Endothelial cell (in vitro differentiated cells): ENCODE data around the gene CTBP2. TPM values are rescaled to one million over a fixed set of nuclear protein-coding genes. Genes with fewer than 3 reads are reported as not detected.
"Not testable (repeated sequence)": the region's sequence is repeated elsewhere in the genome, so short reads cannot be mapped to it uniquely, and the experiment has no call there.

ENCODE experiments used
- DNase-seq: peaks from one replicate; pipeline ENCODE4 v3.0.0; 2021; ENCODE audit warnings: low spot score
- H3K27ac Mint-ChIP-seq: one replicate; pipeline ENCODE4 v1.8.0; 2021; ENCODE audit warnings: mixed read lengths, inconsistent platforms; ENCODE audit not compliant: unreplicated experiment
- H3K27me3 Mint-ChIP-seq: one replicate; pipeline ENCODE4 v1.8.0; 2021; ENCODE audit warnings: mild to moderate bottlenecking, moderate library complexity, mixed read lengths, inconsistent platforms; ENCODE audit not compliant: unreplicated experiment
- H3K36me3 Mint-ChIP-seq: one replicate; pipeline ENCODE4 v1.8.0; 2021; ENCODE audit warnings: mild to moderate bottlenecking, low read depth, mixed read lengths, inconsistent platforms; ENCODE audit not compliant: unreplicated experiment
- H3K4me1 Mint-ChIP-seq: one replicate; pipeline ENCODE4 v1.8.0; 2021; ENCODE audit warnings: mild to moderate bottlenecking, mixed read lengths, inconsistent platforms; ENCODE audit not compliant: unreplicated experiment
- H3K4me3 Mint-ChIP-seq: one replicate; pipeline ENCODE4 v1.8.0; 2021; ENCODE audit warnings: mild to moderate bottlenecking, mixed read lengths, inconsistent platforms; ENCODE audit not compliant: unreplicated experiment
- H3K9me3 Mint-ChIP-seq: one replicate; pipeline ENCODE4 v1.8.0; 2021; ENCODE audit warnings: mixed read lengths, inconsistent platforms; ENCODE audit not compliant: unreplicated experiment
- CTCF ChIP-seq: fragments of 200-600 bp; sonication (generic); IDR thresholded peaks from one replicate; pipeline ENCODE4 v1.5.0; 2021; ENCODE audit warnings: antibody characterized with exemption; ENCODE audit not compliant: unreplicated experiment
- total RNA-seq: library from RNA; stranded (reverse); fragmentation: NEBNext Ultra II Directional; extraction: Animal tissue kit (Norgen Biotek cat#: 25700); gene quantifications from one replicate; pipeline ENCODE4 v1.2.1, GENCODE V29; 2021; ENCODE audit not compliant: unreplicated experiment

CTBP2 gene
- total RNA-seq, 1 donor from 2014 or later, result 145 TPM

DNA sequence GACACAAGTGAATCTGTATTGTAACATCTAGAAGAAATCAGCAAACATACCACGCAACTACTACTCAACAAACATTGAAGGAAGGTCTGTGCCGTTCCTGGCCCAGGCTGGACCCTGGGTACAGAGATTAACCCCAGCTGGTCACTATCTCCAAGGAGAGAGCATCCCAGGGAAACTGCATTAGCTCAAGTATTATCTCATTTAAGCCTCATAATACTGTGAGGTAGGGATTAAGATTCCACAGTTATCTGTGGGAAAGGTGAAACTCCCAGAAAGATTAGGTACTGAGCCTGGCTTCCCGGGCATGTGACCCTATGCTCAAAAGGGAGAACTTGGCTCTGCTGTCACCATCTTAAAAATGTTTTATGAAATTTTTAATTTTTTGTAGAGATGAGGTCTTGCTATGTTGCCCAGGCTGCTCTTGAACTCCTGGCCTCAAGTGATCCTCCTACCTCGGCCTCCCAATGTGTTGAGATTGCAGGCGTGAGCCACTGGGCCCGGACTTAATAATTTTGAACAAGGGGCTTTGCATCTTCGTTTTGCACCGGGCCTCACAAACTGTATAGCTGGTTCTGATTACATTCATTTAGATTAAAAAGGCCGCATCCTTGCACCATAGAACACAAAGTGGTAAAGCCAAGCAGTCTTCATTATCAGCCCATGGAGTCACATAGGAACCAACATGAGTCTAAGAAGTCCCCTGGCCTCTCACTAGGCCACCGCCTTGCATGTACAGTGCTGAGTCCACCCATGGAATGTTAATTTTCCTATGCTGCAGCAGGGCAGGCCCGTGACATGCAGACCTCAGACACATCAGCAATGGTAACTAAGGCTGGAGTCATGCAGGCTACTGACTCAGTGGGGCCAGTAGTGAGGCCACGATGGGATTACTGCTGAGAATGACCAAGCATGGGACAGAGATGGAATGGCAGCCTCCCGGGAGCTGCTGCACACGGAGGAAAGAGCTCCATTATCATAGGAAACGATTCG is 5.5 kb upstream of the CTBP2 start:
- peaks cover 5% of the 10 kb centered on the region for H3K4me1 Mint-ChIP-seq
- no peak for DNase-seq
- no peaks in the 10 kb centered on the region for H3K9me3 Mint-ChIP-seq
- H3K4me3 Mint-ChIP-seq, result no peak overlapping the region
- no peak overlapping the region for H3K27ac Mint-ChIP-seq
- peaks cover 4% of the 10 kb centered on the region for H3K36me3 Mint-ChIP-seq
- TF ChIP-seq CTCF, result no peak
- H3K27me3 Mint-ChIP-seq, result peaks cover 9% of the 10 kb centered on the region

DNA sequence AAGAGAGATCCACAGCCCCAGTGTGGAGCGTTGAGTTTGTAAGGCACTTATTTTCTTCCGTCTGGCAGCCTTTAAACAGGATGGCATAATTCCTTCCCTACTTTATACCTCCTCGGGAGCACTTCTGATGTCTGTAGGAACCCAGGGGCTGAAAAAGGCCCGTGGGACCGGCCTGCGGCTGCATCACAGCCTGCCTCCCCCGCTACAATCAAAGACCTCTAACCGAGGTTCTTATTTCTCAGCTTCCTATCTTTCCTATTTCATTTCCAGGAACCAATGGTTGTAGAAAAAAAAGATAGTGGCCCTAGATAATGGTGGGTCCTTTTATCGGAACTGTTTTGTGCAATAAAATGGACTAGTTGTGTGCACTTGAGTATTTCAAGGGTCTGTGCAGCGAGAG is 4.1 kb upstream of the CTBP2 start:
- Mint-ChIP-seq H3K27me3 (peaks cover 11% of the 10 kb centered on the region), H3K4me3 (no peak overlapping the region), H3K27ac (no peak overlapping the region)

DNA sequence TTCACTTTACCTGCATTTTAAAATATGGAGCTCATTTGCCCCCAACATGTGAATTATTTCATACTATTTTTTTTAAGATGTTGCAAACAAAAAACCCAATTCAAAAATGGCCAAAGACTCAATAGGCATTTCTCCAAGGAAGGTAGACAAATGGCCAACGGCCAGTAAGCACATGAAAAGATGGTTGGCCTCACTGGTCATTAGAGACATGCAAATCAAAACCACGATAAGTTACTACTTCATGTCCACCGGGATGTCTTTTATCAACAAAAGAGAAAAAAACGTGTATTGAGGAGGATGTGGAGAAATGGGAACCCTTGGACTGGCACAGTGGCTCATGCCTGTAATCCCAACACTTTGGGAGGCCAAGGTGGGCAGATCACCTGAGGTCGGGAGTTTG is 3.4 kb upstream of the CTBP2 start:
- Mint-ChIP-seq H3K27me3 (peaks cover 11% of the 10 kb centered on the region), H3K4me3 (no peak overlapping the region), H3K4me1 (peaks cover 5% of the 10 kb centered on the region), H3K27ac (no peak overlapping the region), H3K36me3 (peaks cover 4% of the 10 kb centered on the region), H3K9me3 (no peaks in the 10 kb centered on the region)
- no peak for TF ChIP-seq CTCF
- DNase-seq, result no peak

More for the DNA sequence above, 4.1 kb upstream of the CTBP2 start:
- no peak for DNase-seq
- Mint-ChIP-seq H3K36me3 (peaks cover 4% of the 10 kb centered on the region), H3K9me3 (no peaks in the 10 kb centered on the region), H3K4me1 (peaks cover 5% of the 10 kb centered on the region)
- TF ChIP-seq CTCF, result no peak

- not testable (repeated sequence) for DNase-seq, H3K27ac Mint-ChIP-seq, H3K4me1 Mint-ChIP-seq, H3K4me3 Mint-ChIP-seq, H3K9me3 Mint-ChIP-seq, H3K36me3 Mint-ChIP-seq
- peaks cover 13% of the 10 kb centered on the region for H3K27me3 Mint-ChIP-seq
These were observed 2.9 kb upstream of the CTBP2 start for GRCh38 chr10:125163312-125163711.

GRCh38 chr10:125162120-125162931 is 2.0 kb upstream of the CTBP2 start:
- Mint-ChIP-seq H3K4me3 (peak overlapping the region; percentile 85), H3K27ac (no peak overlapping the region), H3K4me1 (peaks cover 10% of the 10 kb centered on the region), H3K9me3 (no peaks in the 10 kb centered on the region), H3K36me3 (peaks cover 7% of the 10 kb centered on the region), H3K27me3 (peaks cover 16% of the 10 kb centered on the region)
- DNase-seq, result peak; percentile 38
- no peak for TF ChIP-seq CTCF
